Smooth muscle cell (in vitro differentiated cells): ENCODE data around the gene CUX1. TPM values are rescaled to one million over a fixed set of nuclear protein-coding genes. Genes with fewer than 3 reads are reported as not detected.

ENCODE experiments used
- DNase-seq: peaks from one replicate; lab custom pipeline; 2025; ENCODE audit not compliant: unreplicated experiment; lab: John Stamatoyannopoulos, UW
- H2AFZ ChIP-seq: fragments of 200-600 bp; sonication (generic); 2 replicates; pipeline ENCODE4 v1.6.0; 2016; ENCODE audit warnings: antibody characterized with exemption, low read depth, mild to moderate bottlenecking
- H3F3A ChIP-seq: fragments of 200-600 bp; sonication (generic); 2 replicates; pipeline ENCODE4 v1.6.0; 2017; ENCODE audit warnings: antibody characterized with exemption, low read depth
- H3K27ac ChIP-seq: fragments of 200-600 bp; sonication (generic); 2 replicates; pipeline ENCODE4 v1.5.1; 2016; ENCODE audit warnings: low read depth, mild to moderate bottlenecking
- H3K27me3 ChIP-seq: fragments of 200-600 bp; sonication (generic); 2 replicates; pipeline ENCODE4 v1.6.1; 2016; ENCODE audit warnings: low read depth, mild to moderate bottlenecking
- H3K36me3 ChIP-seq: fragments of 200-600 bp; sonication (generic); 2 replicates; pipeline ENCODE4 v1.5.1; 2016; ENCODE audit warnings: low read depth
- H3K4me1 ChIP-seq: fragments of 200-600 bp; sonication (generic); 2 replicates; pipeline ENCODE4 v1.5.1; 2016; ENCODE audit warnings: low read depth
- H3K4me2 ChIP-seq: fragments of 200-600 bp; sonication (generic); 2 replicates; pipeline ENCODE4 v1.6.0; 2016; ENCODE audit warnings: mild to moderate bottlenecking
- H3K4me3 ChIP-seq: fragments of 200-600 bp; sonication (generic); 2 replicates; pipeline ENCODE4 v1.5.1; 2016; ENCODE audit warnings: mild to moderate bottlenecking
- H3K79me2 ChIP-seq: fragments of 200-600 bp; sonication (generic); 2 replicates; pipeline ENCODE4 v1.6.0; 2016; ENCODE audit warnings: low read depth, mild to moderate bottlenecking
- H3K9ac ChIP-seq: fragments of 200-600 bp; sonication (generic); 2 replicates; pipeline ENCODE4 v1.6.0; 2016; ENCODE audit warnings: low read depth
- H3K9me3 ChIP-seq: fragments of 200-600 bp; sonication (generic); replicated peaks from 2 replicates; pipeline ENCODE4 v1.5.1; 2016; ENCODE audit warnings: low read depth
- H4K20me1 ChIP-seq: fragments of 200-600 bp; sonication (generic); 2 replicates; pipeline ENCODE4 v1.6.0; 2016; ENCODE audit warnings: low read depth
- CTCF ChIP-seq: fragments of 200-600 bp; sonication (generic); IDR thresholded peaks from 2 replicates; pipeline ENCODE4 v1.5.1; 2017; ENCODE audit warnings: borderline replicate concordance, mild to moderate bottlenecking, antibody characterized with exemption; ENCODE audit not compliant: insufficient read depth, poor library complexity, severe bottlenecking
- WGBS: methylation state at CpG from one replicate; pipeline ENCODE4 v1.1.7; 2016; ENCODE audit warnings: low lambda C conversion rate; 5-methylcytosine and 5-hydroxymethylcytosine counted together
- polyA plus RNA-seq: library from polyadenylated mRNA; unstranded; fragments of >200 nt; fragmentation: Nextera tagmentation; extraction: Ambion mirVana; gene quantifications from 2 replicates; pipeline ENCODE4 v1.2.1, GENCODE V29; 2016
- total RNA-seq: library from RNA; depleted of rRNA; stranded (reverse); fragments of >200 nt; gene quantifications from 2 replicates; pipeline ENCODE4 v1.2.3, GENCODE V29; 2014

Gene CUX1
- total and polyA plus RNA-seq, 2 experiments from 2014 or later = 56.3 to 78.4 TPM

- Histone ChIP-seq H3K27ac (no peak overlapping the region), H3K4me2 (no peak overlapping the region), H3K36me3 (peaks cover 8% of the 10 kb centered on the region), H3K9me3 (no peaks in the 10 kb centered on the region), H3K4me3 (no peak overlapping the region), H4K20me1 (peaks cover 7% of the 10 kb centered on the region), H3K79me2 (no peaks in the 10 kb centered on the region), H3K9ac (no peak overlapping the region), H2AFZ (no peak overlapping the region), H3K4me1 (peaks cover 3% of the 10 kb centered on the region), H3K27me3 (no peaks in the 10 kb centered on the region), H3F3A (peaks cover 10% of the 10 kb centered on the region)
- no peak for DNase-seq
- TF ChIP-seq CTCF = no peak
- WGBS = 88% methylated on average over 36 of the region's 36 CpGs
Observed at GRCh38 chr7:102111061-102112041, 293.9 kb downstream of the CUX1 start.

- Histone ChIP-seq H3K4me2 (no peak overlapping the region), H3K27ac (no peak overlapping the region), H3K79me2 (no peaks in the 10 kb centered on the region), H3K4me1 (peaks cover 3% of the 10 kb centered on the region), H3K9me3 (no peaks in the 10 kb centered on the region), H3K9ac (no peak overlapping the region), H2AFZ (no peak overlapping the region), H3K27me3 (no peaks in the 10 kb centered on the region), H3K36me3 (peaks cover 8% of the 10 kb centered on the region), H4K20me1 (no peaks in the 10 kb centered on the region), H3K4me3 (no peak overlapping the region), H3F3A (peaks cover 6% of the 10 kb centered on the region)
- TF ChIP-seq CTCF = no peak
- DNase-seq = no peak
- WGBS = 91% methylated on average over 7 of the region's 7 CpGs
Observed at GRCh38 chr7:102115181-102115580, 297.8 kb downstream of the CUX1 start.

- H3K9ac ChIP-seq = no peak overlapping the region
- H3K4me2 ChIP-seq = no peak overlapping the region
- H4K20me1 ChIP-seq = no peaks in the 10 kb centered on the region
- H3K4me1 ChIP-seq = peaks cover 3% of the 10 kb centered on the region
- H3K4me3 ChIP-seq = no peak overlapping the region
- H3K36me3 ChIP-seq = peaks cover 8% of the 10 kb centered on the region
- no peaks in the 10 kb centered on the region for H3K27me3 ChIP-seq
- H3K79me2 ChIP-seq = no peaks in the 10 kb centered on the region
- H3K9me3 ChIP-seq = no peaks in the 10 kb centered on the region
- TF ChIP-seq CTCF = no peak
- no peak overlapping the region for H2AFZ ChIP-seq
- over 99% methylated on average over 14 of the region's 15 CpGs for WGBS
- peaks cover 6% of the 10 kb centered on the region for H3F3A ChIP-seq
- H3K27ac ChIP-seq = no peak overlapping the region
- DNase-seq = no peak
Observed at GRCh38 chr7:102115931-102116330, 298.5 kb downstream of the CUX1 start.
